HUES6 (cell line): ENCODE measurements around the gene GPC6.

Experiments
- H3K27ac ChIP-seq: 2 replicates; pipeline ENCODE4 v1.7.0; 2013; ENCODE audit warnings: low read depth, mild to moderate bottlenecking, low read length, inconsistent platforms
- H3K27me3 ChIP-seq: 2 replicates; pipeline ENCODE4 v1.6.1; 2013; ENCODE audit warnings: low read length; ENCODE audit not compliant: control insufficient read depth, insufficient read depth
- H3K36me3 ChIP-seq: 2 replicates; pipeline ENCODE4 v1.6.1; 2013; ENCODE audit warnings: low read length; ENCODE audit not compliant: control insufficient read depth, insufficient read depth
- H3K4me1 ChIP-seq: 2 replicates; pipeline ENCODE4 v1.6.1; 2013; ENCODE audit warnings: low read length; ENCODE audit not compliant: control insufficient read depth, insufficient read depth
- H3K4me3 ChIP-seq: 2 replicates; pipeline ENCODE4 v1.5.1; 2013; ENCODE audit warnings: low read depth, low read length
- H3K9ac ChIP-seq: one replicate; pipeline ENCODE4 v1.6.1; 2013; ENCODE audit warnings: mild to moderate bottlenecking, low read length
- H3K9me3 ChIP-seq: 2 replicates; pipeline ENCODE4 v1.6.1; 2013; ENCODE audit warnings: low read depth, low read length; ENCODE audit not compliant: control insufficient read depth, insufficient read depth

The GPC6 gene

GRCh38 chr13:94411747-94412146, 1185.1 kb downstream of the GPC6 start:
- Histone ChIP-seq H3K4me3 (no peak overlapping the region), H3K27ac (no peak overlapping the region), H3K27me3 (no peaks in the 10 kb centered on the region), H3K36me3 (no peaks in the 10 kb centered on the region), H3K9me3 (no peaks in the 10 kb centered on the region), H3K9ac (no peak overlapping the region), H3K4me1 (0 out of 2 replicates have a peak, but pooled peaks cover 4% of the 10 kb centered on the region)

- Histone ChIP-seq H3K36me3 (no peaks in the 10 kb centered on the region), H3K4me1 (0 out of 2 replicates have a peak, but pooled peaks cover 4% of the 10 kb centered on the region), H3K9me3 (no peaks in the 10 kb centered on the region), H3K4me3 (no peak overlapping the region), H3K27me3 (no peaks in the 10 kb centered on the region), H3K27ac (no peak overlapping the region), H3K9ac (no peak overlapping the region)
Observed at GRCh38 chr13:94412870-94413597, 1186.4 kb downstream of the GPC6 start.

GRCh38 chr13:94413598-94413944, 1187.0 kb downstream of the GPC6 start:
- H3K9me3 ChIP-seq, result no peaks in the 10 kb centered on the region

GRCh38 chr13:94414141-94414540, 1187.5 kb downstream of the GPC6 start:
- no peaks in the 10 kb centered on the region for H3K36me3 ChIP-seq
- H3K4me1 ChIP-seq, result 0 out of 2 replicates have a peak, but pooled peaks cover 4% of the 10 kb centered on the region
- no peak overlapping the region for H3K9ac ChIP-seq
- H3K27ac ChIP-seq, result no peak overlapping the region
- no peaks in the 10 kb centered on the region for H3K27me3 ChIP-seq
- H3K4me3 ChIP-seq, result no peak overlapping the region
- H3K9me3 ChIP-seq, result no peaks in the 10 kb centered on the region

More at GRCh38 chr13:94413598-94413944, 1187.0 kb downstream of the GPC6 start:
- H3K27me3 ChIP-seq, result no peaks in the 10 kb centered on the region
- H3K4me3 ChIP-seq, result no peak overlapping the region
- H3K36me3 ChIP-seq, result no peaks in the 10 kb centered on the region
- 0 out of 2 replicates have a peak, but pooled peaks cover 4% of the 10 kb centered on the region for H3K4me1 ChIP-seq
- no peak overlapping the region for H3K27ac ChIP-seq
- no peak overlapping the region for H3K9ac ChIP-seq

GRCh38 chr13:94414708-94415107, 1188.1 kb downstream of the GPC6 start:
- no peaks in the 10 kb centered on the region for H3K27me3 ChIP-seq
- H3K9me3 ChIP-seq, result no peaks in the 10 kb centered on the region
- no peaks in the 10 kb centered on the region for H3K36me3 ChIP-seq
- H3K9ac ChIP-seq, result no peak overlapping the region
- no peak overlapping the region for H3K27ac ChIP-seq
- H3K4me1 ChIP-seq, result 0 out of 2 replicates have a peak, but pooled peaks cover 4% of the 10 kb centered on the region
- H3K4me3 ChIP-seq, result no peak overlapping the region

- no peak overlapping the region for H3K4me3 ChIP-seq
- H3K27ac ChIP-seq, result no peak overlapping the region
- no peaks in the 10 kb centered on the region for H3K36me3 ChIP-seq
- no peak overlapping the region for H3K9ac ChIP-seq
- no peaks in the 10 kb centered on the region for H3K9me3 ChIP-seq
- H3K27me3 ChIP-seq, result no peaks in the 10 kb centered on the region
- 0 out of 2 replicates have a peak, but pooled peaks cover 4% of the 10 kb centered on the region for H3K4me1 ChIP-seq
Observed at GRCh38 chr13:94415500-94416237, 1189.1 kb downstream of the GPC6 start.

GRCh38 chr13:94416454-94417080, 1190.0 kb downstream of the GPC6 start:
- Histone ChIP-seq H3K4me3 (no peak overlapping the region), H3K9me3 (peaks cover 7% of the 10 kb centered on the region), H3K27me3 (no peaks in the 10 kb centered on the region), H3K9ac (no peak overlapping the region), H3K4me1 (0 out of 2 replicates have a peak, but pooled peaks cover 4% of the 10 kb centered on the region), H3K27ac (no peak overlapping the region), H3K36me3 (no peaks in the 10 kb centered on the region)

- no peak overlapping the region for H3K27ac ChIP-seq
Observed at GRCh38 chr13:94417294-94417693, 1190.7 kb downstream of the GPC6 start.

GRCh38 chr13:94419304-94419924, 1192.8 kb downstream of the GPC6 start:
- H3K27me3 ChIP-seq, result no peaks in the 10 kb centered on the region
- no peak overlapping the region for H3K9ac ChIP-seq
- no peak overlapping the region for H3K4me3 ChIP-seq
- peaks cover 11% of the 10 kb centered on the region for H3K9me3 ChIP-seq
- H3K4me1 ChIP-seq, result 0 out of 2 replicates have a peak, but pooled peaks cover 4% of the 10 kb centered on the region
- no peak overlapping the region for H3K27ac ChIP-seq
- H3K36me3 ChIP-seq, result no peaks in the 10 kb centered on the region

More at GRCh38 chr13:94417294-94417693, 1190.7 kb downstream of the GPC6 start:
- Histone ChIP-seq H3K27me3 (no peaks in the 10 kb centered on the region), H3K9ac (no peak overlapping the region), H3K4me1 (0 out of 2 replicates have a peak, but pooled peaks cover 4% of the 10 kb centered on the region), H3K9me3 (peaks cover 9% of the 10 kb centered on the region), H3K36me3 (no peaks in the 10 kb centered on the region), H3K4me3 (no peak overlapping the region)

- no peak overlapping the region for H3K9ac ChIP-seq
- 0 out of 2 replicates have a peak, but pooled peaks cover 4% of the 10 kb centered on the region for H3K4me1 ChIP-seq
- no peak overlapping the region for H3K27ac ChIP-seq
- peaks cover 11% of the 10 kb centered on the region for H3K9me3 ChIP-seq
- H3K27me3 ChIP-seq, result no peaks in the 10 kb centered on the region
- no peak overlapping the region for H3K4me3 ChIP-seq
- H3K36me3 ChIP-seq, result no peaks in the 10 kb centered on the region
Observed at GRCh38 chr13:94419925-94420305, 1193.3 kb downstream of the GPC6 start.
